NK-92 (cell line): ENCODE data around the gene WDR82.

Experiments
- DNase-seq: peaks from one replicate; lab custom pipeline; 2025; ENCODE audit not compliant: unreplicated experiment; lab: John Stamatoyannopoulos, UW

WDR82 gene

GRCh38 chr3:52210550-52211046 lies 67.9 kb downstream of the WDR82 start:
- no peak for DNase-seq

- no peak for DNase-seq
These were observed 68.4 kb downstream of the WDR82 start for GRCh38 chr3:52210037-52210436.

- DNase-seq = no peak
These were observed 69.9 kb downstream of the WDR82 start for GRCh38 chr3:52208556-52208955.

GRCh38 chr3:52205727-52206372 lies 72.6 kb downstream of the WDR82 start:
- no peak for DNase-seq
